GM12878 (cell line): ENCODE data around the gene PSMD1. TPM values are rescaled to one million over a fixed set of nuclear protein-coding genes. Genes with fewer than 3 reads are reported as not detected.

Source experiments
- ATAC-seq: fragments of 200-7000 bp; cut with Tn5 transposase; 3 replicates; pipeline ENCODE4 v1.9.1; 2020; ENCODE audit warnings: mild to moderate bottlenecking, moderate library complexity
- BruUV-seq: library from RNA; stranded (reverse); fragments of 400-500 nt; replicated peaks from 2 replicates; lab custom pipeline; 2021; lab: Mats Ljungman, UMichigan
- CTCF ChIA-PET: fragments of 300-600 bp; sonication (Branson Sonifier 250); formaldehyde crosslinking; extraction: SDS; loops from one replicate; lab custom pipeline; 2021; ENCODE audit warnings: inconsistent platforms; lab: Yijun Ruan, JAX
- POLR2A ChIA-PET: fragments of 350-600 bp; formaldehyde crosslinking; extraction: SDS; loops from one replicate; lab custom pipeline; 2021; ENCODE audit warnings: inconsistent platforms; lab: Charles Lee
- RAD21 ChIA-PET: fragments of 300-600 bp; sonication (Branson Sonifier 250); formaldehyde crosslinking; loops from one replicate; lab custom pipeline; 2023; ENCODE audit warnings: antibody characterized with exemption; ENCODE audit not compliant: unreplicated experiment; lab: Charles Lee
- SMC1A ChIA-PET: fragments of 300-600 bp; sonication (Branson Sonifier 250); formaldehyde crosslinking; loops from one replicate; lab custom pipeline; 2023; ENCODE audit not compliant: unreplicated experiment, uncharacterized antibody; lab: Charles Lee
- DNase-seq: peaks from one replicate; pipeline ENCODE4 v3.0.0-alpha.2; 2011; ENCODE audit warnings: low read depth, low spot score
- FAIRE-seq: peaks from 3 replicates; lab custom pipeline; 2011; peaks lifted over from hg19 to GRCh38; lab: Jason Lieb, UNC
- H2AFZ ChIP-seq: 2 replicates; pipeline ENCODE4 v1.6.0; 2011; ENCODE audit warnings: low read depth, low read length, control low read depth; ENCODE audit not compliant: control insufficient read depth
- H3K27ac ChIP-seq: 2 replicates; pipeline ENCODE4 v1.5.1; 2011; ENCODE audit warnings: control low read depth; ENCODE audit not compliant: control insufficient read depth, insufficient read depth
- H3K27me3 ChIP-seq, 2 experiments: replicated peaks in 1 of 2; 2 replicates each; pipeline versions ENCODE4 v1.6.0 to v1.6.1; 2011; ENCODE audit warnings: low read length in 1 of 2; ENCODE audit not compliant: control insufficient read depth in 2 of 2, insufficient read depth in 2 of 2
- H3K36me3 ChIP-seq, 2 experiments: 2 replicates each; pipeline ENCODE4 v1.5.1; 2011; ENCODE audit warnings: low read length in 1 of 2; ENCODE audit not compliant: control insufficient read depth in 2 of 2, insufficient read depth in 2 of 2
- H3K4me1 ChIP-seq: 2 replicates; pipeline ENCODE4 v1.6.1; 2011; ENCODE audit warnings: mild to moderate bottlenecking, low read length, moderate library complexity, mixed read lengths; ENCODE audit not compliant: control insufficient read depth, insufficient read depth
- H3K4me2 ChIP-seq: 2 replicates; pipeline ENCODE4 v1.6.0; 2011; ENCODE audit warnings: control low read depth; ENCODE audit not compliant: control insufficient read depth, insufficient read depth
- H3K4me3 ChIP-seq: fragments of 200-600 bp; sonication (generic); 2 replicates; pipeline ENCODE4 v1.5.1; 2016
- H3K79me2 ChIP-seq: 2 replicates; pipeline ENCODE4 v1.6.0; 2011; ENCODE audit warnings: low read length; ENCODE audit not compliant: control insufficient read depth, insufficient read depth
- H3K9ac ChIP-seq: 2 replicates; pipeline ENCODE4 v1.8.0; 2011; ENCODE audit warnings: low read length, control low read depth, mixed read lengths; ENCODE audit not compliant: control insufficient read depth, insufficient read depth
- H3K9me3 ChIP-seq: replicated peaks from 3 replicates; pipeline ENCODE4 v1.5.1; 2011; ENCODE audit warnings: mild to moderate bottlenecking, low read length; ENCODE audit not compliant: control insufficient read depth, insufficient read depth
- H4K20me1 ChIP-seq: 2 replicates; pipeline ENCODE4 v1.6.0; 2011; ENCODE audit not compliant: control insufficient read depth, insufficient read depth
- BCL3 ChIP-seq: IDR thresholded peaks from 2 replicates; pipeline ENCODE4 v1.6.1; 2011; ENCODE audit warnings: borderline replicate concordance, low read depth, mild to moderate bottlenecking, moderate library complexity, low read length; ENCODE audit not compliant: insufficient read depth, poor library complexity, severe bottlenecking
- CBX5 ChIP-seq: sonication (generic); IDR thresholded peaks from 2 replicates; pipeline ENCODE4 v1.6.1; 2016; ENCODE audit warnings: low read depth, moderate library complexity, mild to moderate bottlenecking, inconsistent platforms
- CTCF ChIP-seq, 3 experiments: IDR thresholded peaks in 2 of 3; conservative IDR thresholded peaks in 1 of 3; 2 replicates each; pipeline ENCODE4 v1.5.1; 2011; ENCODE audit warnings: low read depth in 3 of 3, low read length in 3 of 3, mild to moderate bottlenecking in 3 of 3, control low read depth in 2 of 3, moderate library complexity in 2 of 3, inconsistent platforms in 1 of 3, mixed read lengths in 1 of 3; ENCODE audit not compliant: control insufficient read depth in 2 of 3, insufficient read depth in 1 of 3; ENCODE audit errors: extremely low read depth in 1 of 3
- EGR1 ChIP-seq, 2 experiments: IDR thresholded peaks; 1 replicate in 1 of 2; 2 replicates in 1 of 2; pipeline ENCODE4 v1.6.1; 2011 to 2012; ENCODE audit warnings: low read depth in 2 of 2, low read length in 2 of 2, borderline replicate concordance in 1 of 2, mild to moderate bottlenecking in 1 of 2, moderate library complexity in 1 of 2
- PAX8 ChIP-seq: fragments of 450-650 bp; IDR thresholded peaks from 2 replicates; pipeline ENCODE4 v1.6.1; 2017; ENCODE audit warnings: mild to moderate bottlenecking, moderate library complexity
- PBX3 ChIP-seq: IDR thresholded peaks from 2 replicates; pipeline ENCODE4 v1.6.1; 2011; ENCODE audit warnings: mild to moderate bottlenecking, low read depth, low read length, moderate library complexity; ENCODE audit not compliant: insufficient replicate concordance
- POLR2AphosphoS2 ChIP-seq: IDR thresholded peaks from 2 replicates; pipeline ENCODE4 v1.6.1; 2011; ENCODE audit warnings: low read depth, mild to moderate bottlenecking, low read length, improper control_type of control experiment, moderate library complexity
- RAD21 ChIP-seq: IDR thresholded peaks from 2 replicates; pipeline ENCODE4 v1.6.1; 2011; ENCODE audit warnings: mild to moderate bottlenecking, low read depth, low read length, moderate library complexity; ENCODE audit not compliant: insufficient read depth
- RUNX3 ChIP-seq: IDR thresholded peaks from 2 replicates; pipeline ENCODE4 v1.6.1; 2012; ENCODE audit warnings: low read length, inconsistent platforms
- SKIL ChIP-seq: fragments of 450-650 bp; IDR thresholded peaks from 2 replicates; pipeline ENCODE4 v1.6.1; 2017; ENCODE audit warnings: mild to moderate bottlenecking, low read depth, inconsistent platforms; ENCODE audit not compliant: poor library complexity, severe bottlenecking
- SP1 ChIP-seq: IDR thresholded peaks from one replicate; pipeline ENCODE4 v1.6.1; 2011; ENCODE audit warnings: low read depth, low read length
- STAT3 ChIP-seq: IDR thresholded peaks from 2 replicates; pipeline ENCODE4 v1.6.1; 2011; ENCODE audit warnings: low read depth, low read length, improper control_type of control experiment
- SUPT20H ChIP-seq: IDR thresholded peaks from 2 replicates; pipeline ENCODE4 v1.6.1; 2011; ENCODE audit warnings: low read depth, mild to moderate bottlenecking, low read length, moderate library complexity, borderline replicate concordance; ENCODE audit not compliant: control insufficient read depth
- TAF1 ChIP-seq: IDR thresholded peaks from 2 replicates; pipeline ENCODE4 v1.6.1; 2011; ENCODE audit warnings: mild to moderate bottlenecking, low read depth, low read length, borderline replicate concordance
- WGBS: methylation state at CpG from one replicate; pipeline ENCODE4 v1.1.6; 2016; ENCODE audit warnings: low lambda C conversion rate; ENCODE audit not compliant: insufficient replicate concordance, insufficient coverage; ENCODE audit errors: missing lambda C conversion rate; 5-methylcytosine and 5-hydroxymethylcytosine counted together
- in situ Hi-C: fragments of 300-500 bp; cut with MboI; formaldehyde crosslinking; loops from 9 replicates; pipeline ENCODE4 v1.14.3; 2018; ENCODE audit warnings: mixed read lengths
- intact Hi-C: fragments of 100-400 bp; cut with micrococcal nuclease; formaldehyde crosslinking; loops from one replicate; pipeline ENCODE4 v1.14.2; 2022; ENCODE audit not compliant: unreplicated experiment
- polyA plus RNA-seq, 11 experiments: library from polyadenylated mRNA; depleted of rRNA in 4 of 11; unstranded in 6 of 11; stranded (reverse) in 5 of 11; fragments of >200 nt; fragmentation: Nextera tagmentation in 4 of 11; fragmentation: Illumina TruSeq in 1 of 11; extraction: Ambion mirVana in 4 of 11; extraction: Trizol in 1 of 11; gene quantifications; 1 replicate in 1 of 11; 2 replicates in 10 of 11; pipeline versions ENCODE4 v1.2.1 to v1.2.3, GENCODE V29; 2011 to 2016; ENCODE audit warnings: inconsistent platforms in 2 of 11, missing spikeins in 2 of 11, low read depth in 1 of 11
- total RNA-seq, 4 experiments: library from RNA; depleted of rRNA in 3 of 4; stranded (reverse); fragments of >200 nt in 3 of 4; fragmentation: Illumina TruSeq in 1 of 4; extraction: Trizol in 1 of 4; gene quantifications; 2 replicates each; pipeline versions ENCODE4 v1.2.1 to v1.2.3, GENCODE V29; 2013 to 2021

PSMD1 gene
- total and polyA plus RNA-seq, 10 of the 15 experiments (the other 5 are each of a cell fraction or from before 2014, with no cell fraction given): 87.4 to 220 (median 139) TPM

- H3K36me3 ChIP-seq: no peaks in the 10 kb centered on the region
- FAIRE-seq: no peak
- ChIA-PET RAD21 (interaction anchor here (0.9 to 1.1 kb wide), 2 partner anchors 8 to 275 kb away, joined by 3 read pairs; partner anchors contain the start of gene NCL), CTCF (interaction anchor here (0.9 to 1.0 kb wide), 2 partner anchors 9 to 85 kb away, joined by 3 to 4 read pairs; no protein-coding TSS in a partner anchor), POLR2A (interaction anchor here (0.6 kb wide), 1 partner anchor 11 kb away, joined by 4 read pairs; no protein-coding TSS in a partner anchor), SMC1A (interaction anchor here (1.7 kb wide), 1 partner anchor 85 kb away, joined by 5 read pairs; no protein-coding TSS in a partner anchor)
- 84% methylated on average over 8 of the region's 8 CpGs for WGBS
- H3K4me2 ChIP-seq: no peak overlapping the region
- H3K4me3 ChIP-seq: no peak overlapping the region
- H3K79me2 ChIP-seq: no peaks in the 10 kb centered on the region
- intact Hi-C loops (no loop called here), in situ Hi-C loops (no loop called here)
- no peaks in the 10 kb centered on the region for H3K4me1 ChIP-seq
- no peak for ATAC-seq
- no peaks in the 10 kb centered on the region for H4K20me1 ChIP-seq
- H2AFZ ChIP-seq: no peak overlapping the region
- no peak overlapping the region for H3K27ac ChIP-seq
- no peak overlapping the region for H3K9ac ChIP-seq
- no peaks in the 10 kb centered on the region for H3K27me3 ChIP-seq
- H3K9me3 ChIP-seq: no peaks in the 10 kb centered on the region
- BruUV-seq: no TSS peak
- DNase-seq: no peak
- TF ChIP-seq SP1 (no peak), CTCF (IDR thresholded peaks at IDR 0.05 in 2 of 3, conservative IDR thresholded peaks at IDR 0.05 in 1 of 3; ENCODE audit: control insufficient read depth in 2 of 3, extremely low read depth in 1 of 3, insufficient read depth in 1 of 3, low read depth in 3 of 3, low read length in 3 of 3) (no peak), TAF1 (no peak), RUNX3 (no peak), POLR2AphosphoS2 (no peak), SUPT20H (no peak), EGR1 (IDR thresholded peaks at IDR 0.05; ENCODE audit: borderline replicate concordance in 1 of 2, low read depth in 2 of 2, low read length in 2 of 2) (no peak), SKIL (no peak), PAX8 (no peak), PBX3 (no peak), CBX5 (no peak), BCL3 (no peak), STAT3 (no peak), RAD21 (no peak)
Observed at GRCh38 chr2:231189171-231189530, 132.5 kb downstream of the PSMD1 start.
